OCI-LY1 (cell line): ENCODE measurements around the gene ISG20.

ENCODE experiments used
- H2AFZ ChIP-seq: fragments of 200-600 bp; sonication (generic), shearing (Covaris generic); 2 replicates; pipeline ENCODE4 v1.6.0; 2014; ENCODE audit warnings: antibody characterized with exemption, mild to moderate bottlenecking, low read length
- H3F3A ChIP-seq: fragments of 200-600 bp; sonication (generic), shearing (Covaris generic); 2 replicates; pipeline ENCODE4 v1.6.0; 2014; ENCODE audit warnings: mild to moderate bottlenecking, antibody characterized with exemption, low read length, moderate library complexity; ENCODE audit not compliant: insufficient read depth
- H3K27ac ChIP-seq: fragments of 200-600 bp; sonication (generic); 2 replicates; pipeline ENCODE4 v1.5.1; 2014; ENCODE audit warnings: low read length, mixed run types, mild to moderate bottlenecking, low read depth; ENCODE audit not compliant: poor library complexity, severe bottlenecking
- H3K27me3 ChIP-seq: fragments of 200-600 bp; sonication (generic); 2 replicates; pipeline ENCODE4 v1.6.0; 2014; ENCODE audit warnings: antibody characterized with exemption, mild to moderate bottlenecking, low read length, moderate library complexity; ENCODE audit not compliant: insufficient read depth
- H3K36me3 ChIP-seq: fragments of 200-600 bp; sonication (generic); 2 replicates; pipeline ENCODE4 v1.6.1; 2014; ENCODE audit warnings: mild to moderate bottlenecking, antibody characterized with exemption, low read length, moderate library complexity, mixed read lengths; ENCODE audit not compliant: insufficient read depth
- H3K4me1 ChIP-seq: fragments of 200-600 bp; sonication (generic); 2 replicates; pipeline ENCODE4 v1.5.1; 2014; ENCODE audit warnings: mild to moderate bottlenecking, low read length, moderate library complexity; ENCODE audit not compliant: insufficient read depth, severe bottlenecking
- H3K4me2 ChIP-seq: fragments of 200-600 bp; sonication (generic), shearing (Covaris generic); 2 replicates; pipeline ENCODE4 v1.6.1; 2014; ENCODE audit warnings: low read length
- H3K4me3 ChIP-seq: fragments of 200-600 bp; sonication (generic); 2 replicates; pipeline ENCODE4 v1.5.1; 2014; ENCODE audit warnings: low read length, low read depth, mild to moderate bottlenecking, mixed read lengths; ENCODE audit not compliant: poor library complexity, severe bottlenecking
- H3K79me2 ChIP-seq: fragments of 200-600 bp; shearing (Covaris generic); 2 replicates; pipeline ENCODE4 v1.6.1; 2016; ENCODE audit warnings: mixed run types, low read length, mixed read lengths; ENCODE audit not compliant: insufficient read depth
- H3K9ac ChIP-seq: fragments of 200-600 bp; sonication (generic), shearing (Covaris generic); 2 replicates; pipeline ENCODE4 v1.6.1; 2014; ENCODE audit warnings: mild to moderate bottlenecking, low read length, mixed read lengths
- H3K9me2 ChIP-seq: fragments of 200-600 bp; sonication (generic), shearing (Covaris generic); 2 replicates; pipeline ENCODE4 v1.6.1; 2014; ENCODE audit warnings: low read depth, mild to moderate bottlenecking, low read length, mixed read lengths
- H3K9me3 ChIP-seq: fragments of 200-600 bp; shearing (Covaris generic); 2 replicates; pipeline ENCODE4 v1.6.1; 2014; ENCODE audit warnings: low read length, mixed read lengths
- H4K20me1 ChIP-seq: fragments of 200-600 bp; sonication (generic), shearing (Covaris generic); 2 replicates; pipeline ENCODE4 v1.6.0; 2016; ENCODE audit warnings: mild to moderate bottlenecking, low read length; ENCODE audit not compliant: insufficient read depth
- EZH2 ChIP-seq: fragments of 200-600 bp; sonication (generic), shearing (Covaris generic); IDR thresholded peaks from 2 replicates; pipeline ENCODE4 v1.8.0; 2017; ENCODE audit warnings: borderline replicate concordance, mixed run types, mild to moderate bottlenecking, antibody characterized with exemption, low read length, moderate library complexity, mixed read lengths
- TF ChIP-seq, protein P1 (sequence below): fragments of 200-600 bp; sonication (generic), shearing (Covaris generic); IDR thresholded peaks from 2 replicates; pipeline ENCODE4 v1.5.1; 2017; ENCODE audit warnings: mild to moderate bottlenecking, antibody characterized with exemption, low read length, moderate library complexity, mixed read lengths

The ISG20 gene

DNA sequence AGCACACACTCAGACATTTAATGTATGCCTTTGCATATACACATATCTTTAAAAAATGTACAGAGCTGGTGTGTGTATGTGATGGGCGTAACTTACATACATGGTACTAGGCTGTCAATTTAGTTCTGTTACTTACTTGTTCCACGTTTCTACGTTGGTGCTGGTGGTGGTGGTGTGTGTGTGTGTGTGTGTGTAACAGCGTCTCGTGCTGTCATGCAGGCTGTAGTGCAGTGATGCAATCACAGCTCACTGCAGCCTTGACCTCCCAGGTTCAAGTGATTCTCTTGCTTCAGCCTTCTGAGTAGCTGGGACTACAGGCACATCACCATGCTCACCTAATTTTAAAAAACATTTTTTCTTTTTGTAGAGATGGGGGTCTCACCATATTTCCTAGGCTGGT lies 64.2 kb downstream of the ISG20 start:
- Histone ChIP-seq H4K20me1 (no peaks in the 10 kb centered on the region), H3K9me3 (no peaks in the 10 kb centered on the region), H2AFZ (no peak overlapping the region), H3K27me3 (peaks cover 11% of the 10 kb centered on the region; the same call in 1 of the 2 replicates), H3K36me3 (no peaks in the 10 kb centered on the region), H3F3A (no peaks in the 10 kb centered on the region), H3K79me2 (no peaks in the 10 kb centered on the region), H3K4me3 (no peak overlapping the region), H3K27ac (no peak overlapping the region), H3K4me2 (no peak overlapping the region), H3K9me2 (no peaks in the 10 kb centered on the region), H3K9ac (no peak overlapping the region), H3K4me1 (no peaks in the 10 kb centered on the region)
- TF ChIP-seq, protein P1, sequence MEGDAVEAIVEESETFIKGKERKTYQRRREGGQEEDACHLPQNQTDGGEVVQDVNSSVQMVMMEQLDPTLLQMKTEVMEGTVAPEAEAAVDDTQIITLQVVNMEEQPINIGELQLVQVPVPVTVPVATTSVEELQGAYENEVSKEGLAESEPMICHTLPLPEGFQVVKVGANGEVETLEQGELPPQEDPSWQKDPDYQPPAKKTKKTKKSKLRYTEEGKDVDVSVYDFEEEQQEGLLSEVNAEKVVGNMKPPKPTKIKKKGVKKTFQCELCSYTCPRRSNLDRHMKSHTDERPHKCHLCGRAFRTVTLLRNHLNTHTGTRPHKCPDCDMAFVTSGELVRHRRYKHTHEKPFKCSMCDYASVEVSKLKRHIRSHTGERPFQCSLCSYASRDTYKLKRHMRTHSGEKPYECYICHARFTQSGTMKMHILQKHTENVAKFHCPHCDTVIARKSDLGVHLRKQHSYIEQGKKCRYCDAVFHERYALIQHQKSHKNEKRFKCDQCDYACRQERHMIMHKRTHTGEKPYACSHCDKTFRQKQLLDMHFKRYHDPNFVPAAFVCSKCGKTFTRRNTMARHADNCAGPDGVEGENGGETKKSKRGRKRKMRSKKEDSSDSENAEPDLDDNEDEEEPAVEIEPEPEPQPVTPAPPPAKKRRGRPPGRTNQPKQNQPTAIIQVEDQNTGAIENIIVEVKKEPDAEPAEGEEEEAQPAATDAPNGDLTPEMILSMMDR: no peak
- no peak for TF ChIP-seq EZH2

DNA sequence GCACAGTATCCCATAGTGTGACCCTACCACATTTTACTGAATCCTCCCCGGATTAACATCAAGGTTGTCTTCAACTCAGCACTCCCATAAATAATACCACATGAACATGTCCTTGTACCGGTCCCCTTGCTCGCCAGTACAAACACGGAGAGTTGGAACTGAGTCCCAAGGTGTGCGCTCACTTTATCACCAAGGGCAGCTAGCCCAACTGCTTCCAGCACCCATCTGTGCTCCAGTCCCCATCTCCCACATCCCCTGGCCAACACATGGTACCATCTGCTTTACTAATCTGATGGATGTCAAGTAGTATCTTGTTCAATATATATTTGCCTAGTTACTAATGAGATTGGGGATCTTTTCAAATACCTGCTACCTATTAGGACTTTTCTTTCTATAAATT lies 64.7 kb downstream of the ISG20 start:
- peaks cover 11% of the 10 kb centered on the region; the same call in 1 of the 2 replicates for H3K27me3 ChIP-seq
- H3K4me1 ChIP-seq: no peaks in the 10 kb centered on the region
- no peaks in the 10 kb centered on the region for H3K9me3 ChIP-seq
- H3K4me3 ChIP-seq: no peak overlapping the region
- H3K9ac ChIP-seq: no peak overlapping the region
- no peaks in the 10 kb centered on the region for H3K79me2 ChIP-seq
- no peaks in the 10 kb centered on the region for H3K9me2 ChIP-seq
- H3K4me2 ChIP-seq: no peak overlapping the region
- no peaks in the 10 kb centered on the region for H3K36me3 ChIP-seq
- no peak for TF ChIP-seq EZH2
- TF ChIP-seq, protein P1: no peak
- no peaks in the 10 kb centered on the region for H4K20me1 ChIP-seq
- no peak overlapping the region for H3K27ac ChIP-seq
- no peak overlapping the region for H2AFZ ChIP-seq
- no peaks in the 10 kb centered on the region for H3F3A ChIP-seq

DNA sequence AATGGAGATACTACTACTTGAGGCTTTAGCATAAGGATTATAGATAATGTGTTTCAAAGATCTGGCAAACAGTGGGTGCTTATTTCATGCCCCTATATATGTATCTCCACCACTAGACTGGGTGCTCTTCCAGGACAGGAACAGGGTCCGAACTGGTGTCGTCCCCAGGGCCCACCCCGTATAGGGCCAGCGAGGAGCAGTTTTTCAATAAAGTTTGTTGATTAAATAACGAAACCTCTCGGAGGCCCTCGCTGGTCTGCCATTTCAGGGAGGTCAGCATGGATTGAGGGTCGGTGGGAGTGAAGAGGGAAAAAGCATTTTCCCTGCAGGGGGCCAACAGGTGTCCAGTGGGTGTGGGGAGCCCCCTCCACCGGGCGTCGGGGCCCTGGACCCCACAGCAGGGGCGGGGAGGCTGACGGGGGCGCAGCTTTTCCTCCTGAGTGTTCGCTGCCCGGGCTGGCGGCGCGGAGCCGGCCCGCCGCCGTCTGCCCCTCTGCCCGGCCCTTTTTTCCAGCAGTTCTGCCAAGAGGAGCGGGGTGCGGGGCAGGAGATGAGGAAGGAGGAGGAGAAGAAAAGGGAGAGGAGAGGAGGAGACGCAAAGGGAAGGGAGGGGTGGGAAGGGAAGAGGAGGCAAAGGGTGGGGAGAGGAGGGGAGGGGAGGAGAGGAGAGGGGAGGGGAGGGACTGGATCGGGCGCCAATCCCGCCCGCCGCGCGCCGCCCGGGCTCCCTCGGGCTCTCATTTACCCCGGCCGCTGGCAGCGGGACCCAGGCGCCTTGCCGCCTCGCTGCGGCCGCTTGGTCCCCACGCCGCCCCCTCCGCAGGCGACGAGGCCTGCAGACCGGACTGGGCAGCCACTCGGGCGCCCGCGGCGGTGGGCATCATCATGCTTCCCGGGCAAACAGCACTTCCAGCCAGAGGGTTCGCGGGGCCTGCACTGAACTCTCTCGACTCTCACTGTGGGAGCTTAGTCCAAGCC lies 66.3 kb downstream of the ISG20 start:
- Histone ChIP-seq H3K9ac (no peak overlapping the region), H3F3A (no peaks in the 10 kb centered on the region), H3K9me2 (no peaks in the 10 kb centered on the region), H3K27ac (no peak overlapping the region), H2AFZ (no peak overlapping the region), H3K27me3 (0 out of 2 replicates have a peak, but pooled peaks cover 7% of the 10 kb centered on the region), H3K4me2 (no peak overlapping the region), H3K4me1 (no peaks in the 10 kb centered on the region), H3K36me3 (no peaks in the 10 kb centered on the region), H4K20me1 (no peaks in the 10 kb centered on the region), H3K79me2 (no peaks in the 10 kb centered on the region), H3K9me3 (no peaks in the 10 kb centered on the region), H3K4me3 (no peak overlapping the region)
- TF ChIP-seq, protein P1: no peak
- no peak for TF ChIP-seq EZH2
